C4-2B (cell line): ENCODE measurements around the gene TADA2B.

Experiments used
- CTCF ChIP-seq: fragments of 450-650 bp; conservative IDR thresholded peaks from 2 replicates; pipeline ENCODE4 v1.5.1; 2017; ENCODE audit warnings: mild to moderate bottlenecking
- ZFX ChIP-seq: fragments of 450-650 bp; IDR thresholded peaks from 2 replicates; pipeline ENCODE4 v1.6.1; 2017

GRCh38 chr4:7050481-7051143 lies 7.4 kb downstream of the TADA2B start:
- TF ChIP-seq CTCF (no peak), ZFX (no peak)
